ENCODE results near the gene DNAH10.
"Not testable (repeated sequence)": the region's sequence is repeated elsewhere in the genome, so short reads cannot be mapped to it uniquely, and the experiment has no call there.

Gene DNAH10

DNA sequence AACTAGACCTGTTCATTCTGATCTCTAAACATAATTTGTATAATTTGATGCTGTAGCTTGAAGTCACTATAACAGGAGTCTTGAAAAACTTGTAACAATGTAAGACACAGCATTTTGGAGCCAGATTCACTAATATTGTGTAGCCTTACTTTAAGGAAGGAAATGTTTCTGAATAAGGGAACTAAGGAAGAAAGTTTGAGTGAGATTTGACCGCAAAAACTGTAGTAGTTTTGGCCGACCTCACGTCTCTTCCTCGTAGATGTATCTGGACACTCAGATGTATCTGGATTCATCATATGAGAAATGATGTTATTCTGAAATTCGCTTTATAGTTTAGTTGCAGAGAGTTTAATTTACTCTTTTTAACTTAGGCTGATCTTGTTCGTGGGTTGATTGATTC is 13.9 kb upstream of the DNAH10 start:
- DNase-seq (ENCODE audit: low read depth, low spot score) = no peak

GRCh38 chr12:123748661-123749060 is 13.4 kb upstream of the DNAH10 start:
- no peak for DNase-seq (ENCODE audit: low read depth, low spot score)

- DNase-seq (ENCODE audit: low read depth, low spot score) = no peak
These were observed 12.7 kb upstream of the DNAH10 start for GRCh38 chr12:123749355-123749754.

- no peak for DNase-seq (ENCODE audit: low read depth, low spot score)
These were observed 11.9 kb upstream of the DNAH10 start for GRCh38 chr12:123750159-123750656.

DNA sequence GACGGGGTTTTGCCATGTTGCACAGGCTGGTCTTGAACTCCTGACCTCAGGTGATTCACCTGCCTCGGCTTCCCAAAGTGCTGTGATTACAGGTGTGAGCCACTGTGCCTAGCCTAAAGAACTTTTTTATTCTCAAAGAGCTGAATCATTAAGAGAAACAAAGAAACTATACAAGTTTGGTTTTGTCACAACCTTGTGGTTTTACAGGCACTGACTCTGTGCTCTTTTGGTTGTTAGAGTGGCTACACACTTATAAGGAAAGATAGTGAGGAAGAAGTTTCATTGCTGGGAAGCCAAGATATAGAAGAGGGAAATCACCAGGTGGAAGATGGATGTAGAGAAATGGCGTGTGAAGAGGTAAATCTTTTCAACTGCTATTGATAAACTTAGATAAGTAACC is 10.1 kb upstream of the DNAH10 start:
- DNase-seq (ENCODE audit: low read depth, low spot score) = no peak

- DNase-seq (ENCODE audit: low read depth, low spot score) = no peak
These were observed 7.9 kb upstream of the DNAH10 start for GRCh38 chr12:123754041-123754772.

DNA sequence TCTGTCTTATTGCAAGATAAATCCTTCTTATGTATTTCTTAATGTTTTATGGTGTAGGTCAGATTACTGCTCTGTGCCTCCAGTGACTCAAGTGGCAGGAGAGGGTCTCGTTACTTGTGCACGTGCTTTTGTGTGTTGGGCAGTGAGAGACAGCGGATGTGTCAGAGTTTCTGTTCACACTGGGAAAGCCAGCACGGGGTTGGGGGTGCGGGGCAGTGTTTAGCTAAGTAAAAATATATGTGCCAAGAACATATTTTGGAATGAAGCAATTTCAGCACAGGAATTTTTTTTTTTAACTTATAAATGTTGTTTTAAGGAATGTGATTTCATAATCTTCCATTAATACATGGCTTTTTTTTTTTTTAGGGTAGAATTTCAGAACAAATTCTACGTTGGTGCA is 4.5 kb upstream of the DNAH10 start:
- DNase-seq (ENCODE audit: low read depth, low spot score) = no peak

GRCh38 chr12:123760267-123760938 is 1.7 kb upstream of the DNAH10 start:
- DNase-seq (ENCODE audit: low read depth, low spot score) = no peak

DNA sequence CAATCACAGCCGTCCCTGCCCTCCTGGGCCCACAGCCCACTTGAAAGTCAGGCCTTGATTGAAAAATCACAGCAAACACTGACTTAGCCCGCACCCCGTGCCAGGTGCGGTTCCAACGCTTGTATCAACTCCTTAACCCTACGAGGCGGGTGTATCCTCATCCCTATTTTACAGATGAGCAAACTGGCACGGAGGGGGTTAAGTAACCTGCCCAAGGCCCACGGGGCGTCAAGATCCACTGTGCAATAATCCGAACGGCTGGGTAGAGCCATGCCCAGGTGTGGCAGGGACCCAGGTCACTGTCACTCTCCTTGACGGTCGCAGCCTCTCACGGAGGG is 583 bp downstream of the DNAH10 start:
- DNase-seq (ENCODE audit: low read depth, low spot score) = no peak

- no peak for DNase-seq (ENCODE audit: low read depth, low spot score)
These were observed 992 bp downstream of the DNAH10 start for GRCh38 chr12:123763093-123763492.

GRCh38 chr12:123764109-123764508 is 2.0 kb downstream of the DNAH10 start:
- DNase-seq (ENCODE audit: low read depth, low spot score) = no peak

GRCh38 chr12:123765504-123766035 is 3.5 kb downstream of the DNAH10 start:
- no peak for DNase-seq (ENCODE audit: low read depth, low spot score)

GRCh38 chr12:123767613-123768012 is 5.5 kb downstream of the DNAH10 start:
- DNase-seq (ENCODE audit: low read depth, low spot score) = no peak

DNA sequence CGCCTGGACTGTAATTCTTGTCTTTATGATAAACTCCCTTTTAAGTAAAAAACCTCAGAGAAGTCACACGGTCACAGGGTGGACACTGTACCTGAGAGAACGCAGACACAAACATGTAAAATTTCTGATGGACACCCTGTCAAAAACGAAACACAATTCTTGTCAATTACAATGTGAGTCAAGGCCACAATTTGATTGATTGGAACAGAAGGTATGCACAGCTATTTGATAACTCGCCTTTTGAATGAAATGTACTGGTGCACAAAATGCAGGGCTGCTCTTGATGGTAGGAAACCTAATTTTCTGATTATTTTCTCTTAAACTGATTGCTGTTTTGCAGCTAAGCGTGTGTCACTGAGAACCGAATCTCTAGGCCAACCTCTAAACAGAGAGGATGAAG is 9.2 kb downstream of the DNAH10 start:
- DNase-seq (ENCODE audit: low read depth, low spot score) = no peak

DNA sequence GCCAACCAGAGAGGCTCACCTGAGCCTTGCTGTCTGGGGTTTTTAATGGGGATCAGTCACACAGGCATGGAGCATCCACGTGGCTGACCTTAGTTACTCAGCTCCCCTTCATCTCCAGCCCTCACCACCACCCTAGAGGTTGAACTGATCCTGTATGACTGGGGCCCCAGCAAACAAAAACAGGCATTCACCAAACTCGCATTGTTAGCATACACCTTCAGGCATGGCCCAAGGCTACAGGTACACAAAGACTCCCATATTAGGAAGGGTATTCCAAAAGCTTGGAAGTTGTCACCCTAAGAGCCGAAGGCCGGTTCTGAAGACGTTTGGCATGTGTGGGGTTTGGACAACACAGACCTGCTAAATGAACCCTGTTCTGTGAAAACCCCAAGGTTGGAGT is 10.0 kb downstream of the DNAH10 start:
- DNase-seq (ENCODE audit: low read depth, low spot score) = no peak

- DNase-seq (ENCODE audit: low read depth, low spot score) = no peak
These were observed 11.3 kb downstream of the DNAH10 start for GRCh38 chr12:123773375-123773774.

DNA sequence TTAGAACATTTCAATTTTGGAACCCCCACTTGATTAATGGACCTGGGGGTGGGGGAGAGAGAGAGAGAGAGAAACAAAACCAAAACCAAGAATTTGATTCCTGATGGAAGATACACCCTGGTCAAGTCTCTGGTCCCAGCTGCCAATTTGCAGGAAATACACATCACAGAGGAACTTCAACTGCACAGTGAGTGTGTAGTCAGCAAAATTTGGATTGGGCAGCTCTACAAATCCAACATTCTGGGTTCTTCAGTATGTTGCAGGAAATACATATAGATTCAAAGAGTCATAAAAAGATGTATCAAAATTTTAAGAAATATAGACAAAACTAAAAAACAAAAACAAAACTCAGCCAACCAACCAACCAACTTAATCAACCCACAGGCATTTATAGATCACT is 17.4 kb downstream of the DNAH10 start:
- DNase-seq (ENCODE audit: low read depth, low spot score) = no peak

- no peak for DNase-seq (ENCODE audit: low read depth, low spot score)
These were observed 21.1 kb downstream of the DNAH10 start for GRCh38 chr12:123782997-123783792.

GRCh38 chr12:123787466-123787865 is 25.4 kb downstream of the DNAH10 start:
- DNase-seq (ENCODE audit: low read depth, low spot score) = no peak

DNA sequence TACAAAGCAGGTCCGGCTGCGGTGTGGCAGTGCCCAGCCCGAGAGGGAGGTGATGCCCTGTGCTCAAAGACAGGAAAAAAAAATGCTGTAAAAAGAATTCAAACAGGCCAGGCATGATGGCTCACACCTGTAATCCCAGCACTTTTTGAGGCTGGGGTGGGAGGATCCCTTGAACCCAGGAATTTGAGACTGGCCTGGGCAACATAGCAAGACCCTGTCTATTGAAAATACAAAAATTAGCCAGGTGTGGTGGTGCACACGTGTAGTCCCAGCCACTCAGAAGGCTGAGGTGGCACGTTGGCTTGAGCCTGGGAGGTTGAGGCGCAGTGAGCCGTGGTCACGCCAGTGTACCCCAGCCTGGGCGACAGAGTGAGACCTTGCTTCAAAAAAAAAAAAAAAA is 26.4 kb downstream of the DNAH10 start:
- DNase-seq (ENCODE audit: low read depth, low spot score) = no peak

DNA sequence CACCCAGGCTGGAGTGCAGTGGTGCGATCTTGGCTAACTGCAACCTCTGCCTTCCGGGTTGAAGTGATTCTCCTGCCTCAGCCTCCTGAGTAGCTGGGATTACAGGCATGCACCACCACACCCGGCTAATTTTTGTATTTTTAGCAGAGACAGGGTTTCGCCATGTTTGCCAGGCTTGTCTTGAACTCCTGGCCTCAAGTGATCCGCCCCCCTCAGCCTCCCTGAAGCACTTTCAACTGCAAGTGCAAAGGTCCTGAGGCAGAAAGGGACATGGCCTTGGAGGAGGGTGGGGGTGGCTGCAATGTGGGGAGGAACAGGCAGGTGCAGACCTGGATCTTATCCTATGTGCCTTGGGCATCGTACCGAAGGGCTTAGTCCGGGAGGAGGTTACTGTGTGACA is 27.3 kb downstream of the DNAH10 start:
- DNase-seq (ENCODE audit: low read depth, low spot score) = not testable (repeated sequence)

- no peak for DNase-seq (ENCODE audit: low read depth, low spot score)
These were observed 28.9 kb downstream of the DNAH10 start for GRCh38 chr12:123790905-123791467.

Data from activated naive CD8-positive, alpha-beta T cell treated with anti-CD3 and anti-CD28 coated beads, Interleukin-2, amount 50 U/mL, for 16 hours (primary cell).